Embryonic facial prominence (tissue), 1 donor: Measurements from ENCODE around the gene MARK4.
"Not testable (repeated sequence)": the region's sequence is repeated elsewhere in the genome, so short reads cannot be mapped to it uniquely, and the experiment has no call there.

Experiments
- DNase-seq: peaks from one replicate; pipeline ENCODE4 v3.0.0-alpha.2; 2016; ENCODE audit errors: extremely low spot score

The MARK4 gene

GRCh38 chr19:45250832-45251451 is at the start of gene MARK4:
Gene MARK4, plus strand, starts transcription at chr19:45251271. Its CDS starts 318 bp downstream, at chr19:45251589.
- peak; percentile 47 for DNase-seq

GRCh38 chr19:45202637-45203036 is 48.4 kb upstream of the MARK4 start:
- DNase-seq: no peak

- no peak for DNase-seq
Measured at GRCh38 chr19:45205810-45206209, 45.3 kb upstream of the MARK4 start.

- no peak for DNase-seq
Measured at GRCh38 chr19:45206328-45206727, 44.7 kb upstream of the MARK4 start.

- no peak for DNase-seq
Measured at GRCh38 chr19:45211751-45212381, 39.2 kb upstream of the MARK4 start.

GRCh38 chr19:45213031-45213430 is 38.0 kb upstream of the MARK4 start:
- no peak for DNase-seq

GRCh38 chr19:45215391-45216191 is 35.5 kb upstream of the MARK4 start:
- DNase-seq: no peak

GRCh38 chr19:45216667-45217066 is 34.4 kb upstream of the MARK4 start:
- DNase-seq: no peak

- no peak for DNase-seq
Measured at GRCh38 chr19:45217193-45217956, 33.7 kb upstream of the MARK4 start.

GRCh38 chr19:45217957-45218334 is 33.1 kb upstream of the MARK4 start:
- DNase-seq: no peak

- no peak for DNase-seq
Measured at GRCh38 chr19:45218426-45218825, 32.6 kb upstream of the MARK4 start.

GRCh38 chr19:45218911-45219743 is 31.9 kb upstream of the MARK4 start:
- DNase-seq: no peak

- no peak for DNase-seq
Measured at GRCh38 chr19:45222724-45223123, 28.3 kb upstream of the MARK4 start.

- no peak for DNase-seq
Measured at GRCh38 chr19:45223879-45224278, 27.2 kb upstream of the MARK4 start.

GRCh38 chr19:45224645-45225044 is 26.4 kb upstream of the MARK4 start:
- no peak for DNase-seq

- DNase-seq: not testable (repeated sequence)
Measured at GRCh38 chr19:45229056-45229455, 22.0 kb upstream of the MARK4 start.

- no peak for DNase-seq
Measured at GRCh38 chr19:45231891-45232290, 19.2 kb upstream of the MARK4 start.

GRCh38 chr19:45234089-45234869 is 16.8 kb upstream of the MARK4 start:
- DNase-seq: no peak

- DNase-seq: no peak
Measured at GRCh38 chr19:45235485-45235884, 15.6 kb upstream of the MARK4 start.

GRCh38 chr19:45238556-45238955 is 12.5 kb upstream of the MARK4 start:
- DNase-seq: no peak
